A204.1 (cell line): ENCODE data around the gene ELFN1.

ENCODE experiments used
- FAIRE-seq: peaks from 2 replicates; lab custom pipeline; 2012; peaks lifted over from hg19 to GRCh38; lab: Jason Lieb, UNC

The ELFN1 gene

GRCh38 chr7:1744296-1745017 is 74.4 kb downstream of the ELFN1 start:
- FAIRE-seq, result no peak

DNA sequence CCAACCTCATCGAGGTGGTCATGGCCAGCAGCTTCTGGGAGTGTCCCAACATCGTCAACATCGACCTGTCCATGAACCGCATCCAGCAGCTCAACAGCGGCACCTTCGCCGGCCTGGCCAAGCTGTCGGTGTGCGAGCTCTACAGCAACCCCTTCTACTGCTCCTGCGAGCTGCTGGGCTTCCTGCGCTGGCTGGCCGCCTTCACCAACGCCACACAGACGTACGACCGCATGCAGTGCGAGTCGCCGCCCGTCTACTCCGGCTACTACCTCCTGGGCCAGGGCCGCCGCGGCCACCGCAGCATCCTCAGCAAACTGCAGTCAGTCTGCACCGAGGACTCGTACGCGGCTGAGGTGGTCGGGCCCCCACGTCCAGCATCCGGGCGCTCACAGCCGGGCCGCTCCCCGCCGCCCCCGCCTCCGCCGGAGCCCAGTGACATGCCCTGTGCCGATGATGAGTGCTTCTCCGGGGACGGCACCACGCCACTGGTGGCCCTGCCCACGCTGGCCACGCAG is 75.0 kb downstream of the ELFN1 start:
- no peak for FAIRE-seq

- no peak for FAIRE-seq
These were observed 75.8 kb downstream of the ELFN1 start for GRCh38 chr7:1745576-1746490.

GRCh38 chr7:1746491-1746975 is 76.5 kb downstream of the ELFN1 start:
- FAIRE-seq, result no peak

GRCh38 chr7:1747004-1747801 is 77.1 kb downstream of the ELFN1 start:
- FAIRE-seq, result no peak

DNA sequence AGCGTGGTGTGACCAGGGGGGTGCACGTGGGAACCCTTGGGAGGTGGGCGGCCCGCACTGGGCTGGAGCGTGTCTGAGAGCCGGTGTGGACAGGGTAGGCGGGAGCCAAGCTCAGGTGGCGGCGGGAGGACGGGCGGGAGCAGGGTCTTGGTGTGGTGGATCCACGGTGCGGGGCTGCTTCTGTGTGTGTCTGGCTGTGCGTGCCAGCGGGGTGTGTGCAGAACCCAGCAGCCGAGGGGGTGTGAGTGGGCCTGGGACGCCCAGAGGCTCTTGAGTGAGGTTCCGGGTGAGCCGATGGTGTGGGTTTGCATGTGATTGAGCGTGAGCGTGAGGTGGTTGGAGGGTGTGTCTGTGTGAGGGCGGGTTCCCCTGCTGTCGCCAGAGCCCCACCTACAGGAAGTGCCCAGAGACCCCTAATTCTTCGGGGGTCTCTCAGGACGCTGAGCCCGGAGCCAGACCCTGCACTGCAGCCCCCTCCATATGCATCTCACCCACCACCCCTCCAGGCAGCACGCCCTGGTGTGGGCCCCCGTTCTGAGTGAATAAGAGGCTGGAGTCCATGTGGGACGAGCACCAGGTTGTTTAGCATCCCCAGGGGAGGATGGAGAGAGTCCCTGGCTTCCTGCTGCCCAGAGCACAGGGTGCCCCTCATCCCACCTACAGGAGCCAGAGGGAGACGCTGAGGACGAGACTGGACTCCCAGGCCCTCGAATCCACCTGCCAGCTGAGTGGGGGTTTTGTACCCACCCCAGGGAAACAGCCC is 78.2 kb downstream of the ELFN1 start:
- FAIRE-seq, result no peak

- no peak for FAIRE-seq
These were observed 78.7 kb downstream of the ELFN1 start for GRCh38 chr7:1748839-1749173.

GRCh38 chr7:1749351-1749863 is 79.3 kb downstream of the ELFN1 start:
- FAIRE-seq, result no peak

- no peak for FAIRE-seq
These were observed 79.9 kb downstream of the ELFN1 start for GRCh38 chr7:1749864-1750466.

GRCh38 chr7:1750541-1751021 is 80.5 kb downstream of the ELFN1 start:
- FAIRE-seq, result no peak

DNA sequence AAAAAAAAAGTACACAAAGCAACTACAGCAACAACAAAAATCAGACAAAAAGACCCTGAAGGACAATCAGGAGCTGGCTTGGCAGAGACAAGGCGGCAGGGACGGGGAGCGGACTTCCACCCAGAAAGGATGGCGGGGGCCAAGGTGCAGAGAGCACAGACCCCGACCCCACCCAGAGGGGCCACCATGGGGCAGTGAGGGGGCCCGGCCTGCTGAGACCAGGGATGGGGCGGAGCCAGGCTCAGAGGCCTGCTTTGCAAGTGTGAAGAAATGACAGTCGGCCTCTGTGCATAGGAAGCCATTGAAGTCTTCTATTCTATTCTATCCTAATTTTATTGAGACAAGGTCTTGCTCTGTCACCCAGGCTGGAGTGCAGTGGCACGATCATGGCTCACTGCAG is 82.0 kb downstream of the ELFN1 start:
- no peak for FAIRE-seq

DNA sequence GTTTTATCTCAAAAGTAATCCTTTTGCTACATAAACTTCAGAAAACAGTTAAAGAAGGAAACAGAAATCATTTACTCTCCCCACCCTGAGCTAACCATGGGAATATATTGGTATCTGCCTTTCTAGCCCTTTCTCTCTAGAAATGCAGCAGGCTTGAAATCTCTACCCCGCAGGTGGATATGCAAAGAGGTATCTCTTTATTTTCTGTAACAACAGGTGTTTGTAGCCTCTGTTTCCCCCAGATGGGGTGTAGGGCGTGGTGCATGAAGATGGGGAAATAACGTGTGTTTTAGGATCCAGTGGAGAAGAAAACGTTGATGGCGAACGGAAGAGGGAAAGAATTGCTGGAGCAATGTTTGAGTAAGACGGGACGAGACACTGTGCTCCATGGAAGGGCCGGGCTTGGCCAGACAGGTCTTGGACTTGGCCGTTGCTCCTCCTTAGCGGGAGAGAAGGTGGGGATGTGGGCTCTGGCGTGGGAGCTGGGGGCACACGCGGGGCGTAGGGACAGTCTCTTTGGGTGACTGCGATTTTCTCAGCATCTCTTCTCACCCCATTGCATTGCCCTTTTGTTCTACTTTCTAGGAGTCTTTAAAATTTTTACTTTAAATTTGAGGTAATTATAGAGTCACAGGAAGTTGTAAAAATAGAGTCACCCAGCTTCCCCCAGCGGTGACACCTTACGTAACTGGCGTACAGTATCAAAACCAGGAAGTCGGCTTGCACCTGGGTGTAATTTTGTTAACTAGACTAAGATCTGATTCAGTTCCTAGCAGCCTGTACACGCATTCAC is 82.9 kb downstream of the ELFN1 start:
- FAIRE-seq, result no peak

DNA sequence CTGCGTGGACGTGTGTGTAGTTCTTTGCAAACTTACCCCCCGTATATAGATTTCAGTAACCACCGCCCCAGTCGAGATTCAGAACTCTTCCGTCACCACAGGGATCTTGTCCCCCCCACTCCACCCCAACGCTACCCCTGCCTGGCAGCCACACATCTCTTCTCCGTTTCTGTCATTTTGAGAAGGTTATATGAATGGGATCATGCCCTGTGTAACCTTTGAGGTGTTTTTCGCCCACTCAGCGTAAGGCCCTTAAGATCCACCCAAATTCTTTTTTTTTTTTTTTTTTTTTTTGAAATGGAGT is 83.4 kb downstream of the ELFN1 start:
- FAIRE-seq, result no peak

DNA sequence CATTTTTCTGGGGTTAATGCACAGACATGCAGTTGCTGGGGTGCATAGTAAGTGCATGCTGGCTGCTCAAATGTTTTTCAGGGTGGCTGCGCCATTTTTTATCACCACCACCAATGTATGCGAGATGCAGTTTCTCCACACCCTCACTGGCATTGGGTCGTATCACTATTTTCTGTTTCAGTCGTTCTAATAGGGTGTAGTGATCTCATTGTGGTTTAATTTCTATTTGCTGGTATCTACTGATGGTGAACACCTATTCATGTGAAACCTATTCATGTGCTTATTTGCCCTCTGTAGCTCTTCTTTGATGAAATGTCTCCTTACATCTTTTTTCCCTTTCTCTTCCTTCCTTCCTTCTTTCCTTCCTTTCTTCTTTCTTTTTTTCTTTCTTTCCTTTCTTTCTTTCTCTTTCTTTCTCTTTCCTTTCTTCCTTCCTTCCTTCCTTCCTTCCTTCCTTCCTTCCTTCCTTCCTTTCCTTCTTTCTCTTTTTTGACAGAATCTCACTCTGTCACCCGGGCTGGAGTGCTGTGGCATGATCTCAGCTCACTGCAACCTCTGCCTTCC is 84.3 kb downstream of the ELFN1 start:
- FAIRE-seq, result no peak

GRCh38 chr7:1755783-1756625 is 85.9 kb downstream of the ELFN1 start:
- no peak for FAIRE-seq

DNA sequence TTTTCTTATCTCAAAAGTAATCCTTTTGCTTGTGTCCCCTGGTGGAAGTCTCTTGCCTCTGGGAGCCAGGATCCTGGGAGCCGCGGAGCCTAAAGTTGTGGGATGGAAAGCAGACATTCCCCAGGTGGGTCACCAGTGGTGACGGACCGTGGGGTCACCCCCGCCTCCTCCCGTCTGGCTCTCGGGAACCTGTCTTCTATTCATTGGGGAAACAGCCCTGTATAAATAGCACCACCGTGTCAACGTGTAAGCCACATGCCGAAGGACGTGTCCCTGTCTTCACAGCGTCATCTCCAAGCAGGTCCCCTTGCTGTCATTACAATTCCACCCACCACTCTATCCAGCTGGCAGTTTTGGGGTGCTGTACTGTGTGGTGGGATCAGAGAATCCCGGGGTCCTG is 87.5 kb downstream of the ELFN1 start:
- no peak for FAIRE-seq

GRCh38 chr7:1758028-1758858 is 88.2 kb downstream of the ELFN1 start:
- FAIRE-seq, result no peak
